SHP77 treated with DMSO at 0.1 percent for 48 hours (cell line): ENCODE measurements around the gene FNDC7.
A peak's percentile ranks its signal among the peaks of the same experiment; 100 is the strongest.
"Not testable (repeated sequence)": the region's sequence is repeated elsewhere in the genome, so short reads cannot be mapped to it uniquely, and the experiment has no call there.

Experiments used
- DNase-seq: peaks from one replicate; lab custom pipeline; 2025; lab: John Stamatoyannopoulos, UW

FNDC7 gene

DNA sequence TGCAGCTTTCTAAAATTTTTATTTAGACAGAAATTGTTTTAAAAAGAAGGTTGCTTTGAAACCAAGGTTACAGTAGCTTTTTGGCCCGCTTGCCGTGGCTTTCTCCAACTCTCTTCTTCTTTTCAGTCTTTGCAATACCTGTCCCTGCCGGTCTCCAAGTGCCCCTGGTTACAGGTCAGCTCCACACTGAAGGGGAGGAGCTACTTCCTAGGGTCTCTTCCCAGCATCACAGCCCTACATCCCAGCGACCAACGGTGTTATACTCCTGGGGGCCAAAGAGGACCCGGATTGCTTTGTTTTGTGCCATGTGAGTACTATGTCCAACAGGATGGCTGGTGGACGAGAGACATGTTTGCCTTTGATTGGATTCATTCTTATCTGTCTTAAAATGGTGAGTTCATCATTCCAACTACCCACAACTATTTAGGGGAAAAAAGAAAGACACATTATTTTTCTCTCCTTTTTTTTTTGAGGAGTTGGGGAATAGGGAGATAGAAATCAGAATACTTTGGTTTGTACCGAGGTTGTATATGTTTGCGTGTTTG lies at the start of gene FNDC7:
TSS of gene FNDC7 (plus strand) at position 303 of the 545 bp plus-strand sequence. CDS start at position 329, 26 bp downstream.
- DNase-seq = no peak

DNA sequence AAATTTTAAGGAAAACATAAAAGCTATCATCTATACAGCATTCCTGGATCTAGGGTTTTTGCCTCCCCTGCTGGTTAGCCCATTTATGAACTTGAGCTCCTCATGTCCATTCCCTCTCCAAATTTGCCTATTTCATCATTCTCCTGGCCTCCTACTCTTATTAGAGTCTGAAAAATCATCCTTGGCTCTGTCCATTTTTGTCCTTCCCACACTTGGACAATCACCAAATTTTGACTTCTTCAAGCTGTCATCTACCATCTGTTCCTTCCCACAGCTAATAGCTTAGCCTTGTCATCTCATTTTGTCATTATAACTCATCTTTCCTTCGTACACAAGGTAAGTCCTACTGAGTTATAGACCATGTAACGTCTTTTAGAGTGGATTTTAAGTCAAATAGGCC lies 49.6 kb upstream of the FNDC7 start:
- no peak for DNase-seq

DNA sequence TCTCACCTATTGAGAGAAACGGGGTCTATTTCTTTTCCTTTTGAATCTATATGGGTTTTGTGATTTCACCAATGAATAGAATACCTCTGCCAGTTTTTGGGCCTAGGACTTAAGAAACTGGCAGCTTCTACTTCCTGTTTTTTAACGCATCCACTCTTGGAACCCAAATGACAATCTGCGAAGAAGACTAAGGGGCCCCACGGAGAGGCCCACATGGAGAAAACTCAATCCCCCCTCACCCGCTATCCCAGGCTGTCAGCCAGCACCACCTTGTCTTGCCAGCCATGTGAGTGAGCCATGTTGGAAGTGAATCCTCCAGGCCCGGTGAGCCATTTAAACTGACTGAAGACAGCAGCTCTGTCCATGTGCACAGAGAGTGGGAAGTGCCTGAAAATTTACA lies 48.2 kb upstream of the FNDC7 start:
- DNase-seq = no peak

DNA sequence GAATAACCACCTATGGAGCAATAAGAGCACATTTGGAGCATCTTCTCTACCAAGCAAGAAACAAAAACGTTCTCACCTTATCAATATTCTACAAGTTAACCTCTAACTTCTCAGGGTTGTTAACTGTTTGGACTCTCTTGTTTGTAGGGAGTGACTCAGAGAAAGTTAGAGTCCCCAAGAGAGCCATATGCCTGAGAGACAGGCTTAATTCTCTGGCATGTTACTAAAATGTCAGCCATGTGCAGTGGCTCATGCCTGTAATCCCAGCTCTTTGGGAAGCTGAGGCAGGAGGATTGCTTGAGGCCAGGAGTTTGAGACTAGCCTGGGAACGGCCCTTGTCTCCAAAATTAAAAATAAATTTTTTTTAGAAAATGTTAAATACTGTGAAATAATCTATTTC lies 47.6 kb upstream of the FNDC7 start:
- DNase-seq = no peak

DNA sequence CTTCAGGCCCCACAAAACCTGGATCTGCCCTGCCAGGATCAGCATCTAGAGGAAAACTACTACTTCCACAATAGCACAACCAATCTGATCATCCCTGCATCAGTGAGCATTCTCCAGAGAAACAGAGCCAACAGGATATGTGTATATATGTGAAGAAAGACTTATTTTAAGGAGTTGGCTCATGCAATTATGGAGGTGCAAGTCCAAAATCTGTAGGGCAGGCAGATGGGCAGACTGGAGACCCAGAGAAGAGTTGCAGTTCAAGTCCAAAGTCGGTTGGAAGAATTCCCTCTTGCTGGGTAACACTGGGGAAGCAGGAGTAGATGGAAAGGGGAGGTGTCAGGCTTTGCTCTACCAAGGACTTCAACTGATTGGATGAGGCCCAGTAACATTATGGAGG lies 46.9 kb upstream of the FNDC7 start:
- DNase-seq = no peak

- not testable (repeated sequence) for DNase-seq
Observed at GRCh38 chr1:108667422-108667821, 45.3 kb upstream of the FNDC7 start.

GRCh38 chr1:108668777-108669176 lies 43.9 kb upstream of the FNDC7 start:
- no peak for DNase-seq

DNA sequence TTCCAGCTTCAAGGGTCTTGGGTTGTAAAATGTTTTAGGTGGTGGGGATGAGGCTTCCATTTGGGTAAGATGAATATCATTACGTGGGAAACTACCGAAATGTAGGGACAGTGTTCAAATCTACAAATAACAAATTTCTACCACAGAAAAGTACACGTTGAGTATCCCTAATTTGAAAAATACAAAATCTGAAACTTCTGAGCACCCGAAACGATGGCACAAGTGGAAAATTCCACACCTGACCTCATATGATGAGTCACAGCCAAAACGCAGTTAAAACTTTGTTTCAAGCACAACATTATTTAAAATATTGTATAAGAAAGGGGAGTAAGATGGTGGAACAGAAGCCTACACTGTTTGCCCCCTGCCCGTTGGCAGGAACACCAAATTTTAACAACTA lies 43.0 kb upstream of the FNDC7 start:
- no peak for DNase-seq

DNA sequence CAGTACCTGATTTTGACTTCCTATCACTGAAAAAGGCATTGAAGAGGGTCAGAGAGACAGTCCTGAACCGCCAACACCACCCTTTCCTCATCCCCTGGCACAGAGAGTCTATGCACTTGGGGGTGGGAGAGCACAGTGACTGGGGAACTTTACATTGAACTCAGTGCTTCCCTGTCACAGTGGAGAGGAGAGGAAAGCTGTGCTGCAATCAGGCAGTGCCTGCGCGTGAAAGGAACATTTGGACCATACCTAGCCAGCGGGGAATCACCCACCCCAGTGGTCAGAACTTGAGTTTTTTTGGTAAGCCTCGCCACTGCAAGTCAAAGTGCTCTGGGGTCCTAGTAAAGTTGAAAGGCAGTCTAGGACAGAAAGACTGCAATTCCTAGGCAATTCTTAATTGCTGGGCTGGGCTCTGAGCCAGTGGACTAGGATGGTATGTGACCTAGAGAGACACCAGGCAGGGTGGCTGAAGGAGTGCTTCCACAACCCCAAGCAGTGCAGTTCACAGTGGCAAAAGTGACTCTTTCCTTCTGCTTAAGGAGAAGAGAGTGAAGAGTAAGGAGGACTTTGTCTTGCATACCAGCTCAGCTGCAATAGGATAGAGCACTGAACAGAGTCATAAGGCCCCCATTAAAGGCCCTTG lies 42.5 kb upstream of the FNDC7 start:
- no peak for DNase-seq

GRCh38 chr1:108671143-108671542 lies 41.6 kb upstream of the FNDC7 start:
- DNase-seq = no peak

DNA sequence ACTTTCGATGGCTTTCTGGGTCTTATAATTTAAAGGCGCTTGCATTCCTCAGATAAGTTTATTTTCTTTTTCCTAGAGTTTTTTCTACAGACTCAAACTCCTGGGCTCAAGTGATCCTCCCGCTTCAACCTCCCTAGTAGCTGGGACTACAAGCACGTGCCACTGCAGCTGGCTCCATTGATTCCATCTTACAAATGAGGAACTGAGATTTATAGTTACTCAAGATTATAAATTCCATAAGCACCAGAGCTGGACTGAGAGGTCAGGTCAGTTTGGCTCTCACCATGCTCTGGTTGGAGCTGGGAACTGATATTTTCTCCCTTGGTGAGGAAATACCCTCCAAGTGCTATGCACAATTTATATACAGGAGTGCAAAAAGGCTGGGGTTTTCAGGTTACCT lies 34.0 kb upstream of the FNDC7 start:
- no peak for DNase-seq

DNA sequence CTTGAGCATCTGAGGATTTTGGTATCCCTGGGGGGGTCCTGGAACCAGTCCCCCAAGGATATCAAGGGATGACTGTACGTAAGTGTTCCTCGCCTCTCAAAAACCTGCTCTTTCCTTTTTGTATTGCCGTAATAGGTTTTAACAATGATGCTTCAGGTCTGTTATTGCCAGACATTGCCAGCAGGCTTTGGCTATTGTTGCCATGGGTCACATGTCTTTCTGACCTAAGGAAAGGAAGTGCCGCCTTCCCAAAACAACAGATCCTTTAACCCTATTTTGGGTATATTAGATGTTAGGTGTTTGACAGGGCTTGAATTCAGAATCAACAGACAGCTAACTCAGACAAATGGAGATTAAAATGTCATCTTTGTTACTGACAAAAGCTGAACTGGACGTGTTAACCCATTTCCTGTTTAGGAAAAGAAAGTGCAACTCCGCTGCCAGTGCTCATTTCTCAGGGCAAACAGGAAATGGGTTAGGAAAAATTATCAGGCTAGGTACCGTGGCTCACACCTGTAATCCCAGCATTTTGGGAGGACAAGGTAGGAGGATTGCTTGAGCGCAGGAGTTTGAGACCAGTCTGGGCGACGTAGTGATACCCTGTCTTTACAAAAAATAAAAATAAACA lies 33.0 kb upstream of the FNDC7 start:
- no peak for DNase-seq

- DNase-seq = not testable (repeated sequence)
Observed at GRCh38 chr1:108681701-108682100, 31.0 kb upstream of the FNDC7 start.

- DNase-seq = no peak
Observed at GRCh38 chr1:108685529-108685928, 27.2 kb upstream of the FNDC7 start.

DNA sequence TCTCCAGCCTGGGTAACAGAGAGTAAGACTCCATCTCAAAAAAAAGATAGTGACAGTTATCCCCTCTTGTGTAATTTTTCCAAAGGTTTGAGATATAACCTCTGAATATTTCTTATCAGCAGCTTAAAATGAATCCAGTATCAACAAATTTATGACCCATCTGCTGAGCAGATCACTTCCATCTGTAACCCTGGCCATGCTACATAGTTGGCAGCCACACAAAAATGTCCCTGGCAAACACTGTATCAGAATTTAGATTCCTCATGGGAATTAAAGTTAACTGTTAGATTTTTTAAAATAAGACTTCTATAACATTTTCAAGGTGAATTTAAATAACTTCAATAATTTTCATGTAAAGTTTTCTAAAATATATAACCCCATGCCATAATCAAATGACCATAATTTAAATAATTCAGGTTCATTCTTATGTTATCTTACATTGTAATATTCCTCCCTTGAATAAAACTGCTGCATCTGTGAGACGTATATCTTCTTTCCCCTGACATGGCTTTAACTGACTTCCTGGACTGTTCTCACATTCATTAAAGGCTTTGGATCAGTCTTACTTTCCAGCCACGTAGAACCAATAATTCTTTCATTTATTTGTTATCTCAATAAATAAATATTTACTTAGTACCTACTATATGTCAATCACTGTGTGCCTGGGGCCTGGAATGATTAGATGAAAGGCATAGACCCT lies 25.9 kb upstream of the FNDC7 start:
- DNase-seq = no peak

DNA sequence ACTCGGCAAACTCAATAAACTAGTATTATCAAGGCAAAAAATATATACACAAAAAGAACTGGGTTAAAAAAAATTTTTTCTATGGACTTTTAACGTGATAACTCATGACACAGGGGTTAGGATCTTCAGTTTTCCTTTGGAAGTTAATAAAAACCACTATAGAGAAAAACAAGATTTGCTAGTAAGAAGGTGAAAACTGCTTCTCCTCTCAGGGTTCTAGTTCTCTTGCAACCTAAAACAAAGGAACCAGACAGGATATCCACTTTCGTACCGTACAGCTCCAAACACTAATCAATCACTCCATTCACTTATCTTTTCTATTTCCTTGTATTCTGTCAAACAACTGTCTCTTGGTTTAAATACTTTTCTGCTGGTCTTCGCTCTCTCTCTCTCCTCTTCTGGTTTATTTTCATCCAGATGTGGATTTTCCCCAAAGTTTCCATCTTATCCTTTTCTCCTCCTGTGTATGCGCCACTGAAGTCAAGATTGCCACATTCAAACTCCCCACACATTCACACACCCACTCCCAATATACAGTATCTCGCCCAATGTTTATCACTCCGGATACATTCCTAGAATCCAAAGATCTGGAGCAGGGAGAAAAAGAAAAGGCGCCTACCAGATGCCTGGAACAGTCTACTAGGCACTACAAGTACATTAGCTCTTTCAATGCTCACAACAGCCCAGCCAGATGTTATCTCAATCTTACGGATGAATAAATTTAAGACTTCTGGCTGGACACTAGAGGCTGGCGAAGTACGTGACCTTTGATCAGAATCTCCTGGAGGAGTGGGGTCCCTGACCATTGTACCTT lies 21.4 kb upstream of the FNDC7 start:
- no peak for DNase-seq

DNA sequence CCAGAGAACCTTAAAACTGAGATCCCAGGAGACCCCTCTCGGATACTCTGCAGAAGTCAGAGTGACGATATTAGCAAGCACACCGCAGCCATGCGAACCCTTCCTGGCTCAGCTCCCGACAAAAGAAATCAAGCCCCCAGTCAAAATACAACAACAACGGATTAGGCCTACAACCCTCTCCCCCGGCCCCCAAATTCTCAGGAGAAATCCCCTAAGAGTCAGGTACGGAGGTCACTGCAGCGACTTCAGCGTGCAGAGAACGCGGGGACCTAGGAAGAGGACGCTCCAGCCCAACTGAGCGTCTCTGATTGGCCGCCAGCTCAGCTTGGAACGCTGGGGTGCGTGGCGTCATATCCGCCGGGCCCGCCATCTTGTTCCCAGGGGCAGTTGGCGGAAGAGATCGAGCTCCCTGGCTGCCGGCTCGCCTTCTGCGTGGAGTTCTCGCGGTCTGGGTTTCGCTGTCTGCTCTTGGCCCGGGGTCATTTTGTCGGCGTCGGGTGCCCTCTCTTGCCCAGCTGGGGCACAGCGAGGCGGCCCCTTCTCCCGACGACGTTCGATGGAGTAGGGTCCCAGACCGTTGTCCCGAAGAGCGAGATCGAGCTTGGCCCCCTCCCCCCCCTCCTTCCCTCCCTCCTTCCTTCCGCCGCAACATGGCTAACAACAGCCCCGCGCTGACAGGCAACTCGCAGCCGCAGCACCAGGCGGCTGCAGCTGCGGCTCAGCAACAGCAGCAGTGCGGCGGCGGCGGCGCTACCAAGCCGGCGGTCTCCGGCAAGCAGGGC lies 20.6 kb upstream of the FNDC7 start, which contains the start of gene PRPF38B:
TSS of gene PRPF38B (plus strand) at position 369 of the 782 bp plus-strand sequence. CDS start at position 651, 282 bp downstream.
- DNase-seq = peak; percentile 83

GRCh38 chr1:108692724-108693655 lies 19.7 kb upstream of the FNDC7 start:
- DNase-seq = peak; percentile 28

- no peak for DNase-seq
Observed at GRCh38 chr1:108695535-108695934, 17.2 kb upstream of the FNDC7 start.
